Endothelial cell (in vitro differentiated cells): Measurements from ENCODE around the gene PTPN1. TPM values are rescaled to one million over a fixed set of nuclear protein-coding genes. Genes with fewer than 3 reads are reported as not detected.
"Not testable (repeated sequence)": the region's sequence is repeated elsewhere in the genome, so short reads cannot be mapped to it uniquely, and the experiment has no call there.

Source experiments
- DNase-seq: peaks from one replicate; pipeline ENCODE4 v3.0.0; 2021; ENCODE audit warnings: low spot score
- H3K27ac Mint-ChIP-seq: one replicate; pipeline ENCODE4 v1.8.0; 2021; ENCODE audit warnings: mixed read lengths, inconsistent platforms; ENCODE audit not compliant: unreplicated experiment
- H3K27me3 Mint-ChIP-seq: one replicate; pipeline ENCODE4 v1.8.0; 2021; ENCODE audit warnings: mild to moderate bottlenecking, moderate library complexity, mixed read lengths, inconsistent platforms; ENCODE audit not compliant: unreplicated experiment
- H3K36me3 Mint-ChIP-seq: one replicate; pipeline ENCODE4 v1.8.0; 2021; ENCODE audit warnings: mild to moderate bottlenecking, low read depth, mixed read lengths, inconsistent platforms; ENCODE audit not compliant: unreplicated experiment
- H3K4me1 Mint-ChIP-seq: one replicate; pipeline ENCODE4 v1.8.0; 2021; ENCODE audit warnings: mild to moderate bottlenecking, mixed read lengths, inconsistent platforms; ENCODE audit not compliant: unreplicated experiment
- H3K4me3 Mint-ChIP-seq: one replicate; pipeline ENCODE4 v1.8.0; 2021; ENCODE audit warnings: mild to moderate bottlenecking, mixed read lengths, inconsistent platforms; ENCODE audit not compliant: unreplicated experiment
- H3K9me3 Mint-ChIP-seq: one replicate; pipeline ENCODE4 v1.8.0; 2021; ENCODE audit warnings: mixed read lengths, inconsistent platforms; ENCODE audit not compliant: unreplicated experiment
- total RNA-seq: library from RNA; stranded (reverse); fragmentation: NEBNext Ultra II Directional; extraction: Animal tissue kit (Norgen Biotek cat#: 25700); gene quantifications from one replicate; pipeline ENCODE4 v1.2.1, GENCODE V29; 2021; ENCODE audit not compliant: unreplicated experiment
- TF ChIP-seq, protein P1 (sequence below): fragments of 200-600 bp; sonication (generic); IDR thresholded peaks from one replicate; pipeline ENCODE4 v1.5.0; 2021; ENCODE audit warnings: antibody characterized with exemption; ENCODE audit not compliant: unreplicated experiment

The PTPN1 gene
- total RNA-seq, 1 donor from 2014 or later = 46.0 TPM

DNA sequence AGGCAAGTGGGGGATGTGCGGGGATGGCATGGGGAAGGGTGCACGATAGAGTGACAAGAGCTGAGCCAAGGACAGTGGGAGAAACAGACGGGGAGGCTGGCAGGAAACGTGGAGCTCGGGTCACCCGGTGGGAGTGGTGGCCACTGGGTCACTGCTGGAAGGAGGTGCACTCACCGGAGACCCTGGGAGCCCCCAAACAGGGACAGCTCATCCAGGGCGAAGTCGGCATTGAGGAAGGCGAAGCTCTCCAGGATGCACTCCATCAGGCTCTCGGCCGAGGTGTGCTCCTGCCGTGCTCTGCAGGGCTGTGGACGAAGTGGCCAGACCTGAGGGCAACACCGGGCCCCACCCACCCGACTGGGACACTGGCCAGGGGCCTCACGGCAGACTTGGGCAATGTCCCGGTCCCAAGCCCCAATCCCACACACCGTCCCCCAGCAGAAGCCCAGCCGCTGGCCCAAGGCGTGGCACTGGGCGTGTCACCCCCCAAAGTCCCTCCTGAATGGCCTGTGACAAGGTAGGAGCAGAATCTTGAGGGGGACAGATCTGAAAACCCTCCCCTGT lies 87.3 kb downstream of the PTPN1 start:
- DNase-seq = no peak
- no peak overlapping the region for H3K27ac Mint-ChIP-seq
- H3K4me3 Mint-ChIP-seq = no peak overlapping the region
- no peaks in the 10 kb centered on the region for H3K36me3 Mint-ChIP-seq
- no peaks in the 10 kb centered on the region for H3K9me3 Mint-ChIP-seq
- H3K4me1 Mint-ChIP-seq = peaks cover 13% of the 10 kb centered on the region
- H3K27me3 Mint-ChIP-seq = peaks cover 15% of the 10 kb centered on the region
- TF ChIP-seq, protein P1, sequence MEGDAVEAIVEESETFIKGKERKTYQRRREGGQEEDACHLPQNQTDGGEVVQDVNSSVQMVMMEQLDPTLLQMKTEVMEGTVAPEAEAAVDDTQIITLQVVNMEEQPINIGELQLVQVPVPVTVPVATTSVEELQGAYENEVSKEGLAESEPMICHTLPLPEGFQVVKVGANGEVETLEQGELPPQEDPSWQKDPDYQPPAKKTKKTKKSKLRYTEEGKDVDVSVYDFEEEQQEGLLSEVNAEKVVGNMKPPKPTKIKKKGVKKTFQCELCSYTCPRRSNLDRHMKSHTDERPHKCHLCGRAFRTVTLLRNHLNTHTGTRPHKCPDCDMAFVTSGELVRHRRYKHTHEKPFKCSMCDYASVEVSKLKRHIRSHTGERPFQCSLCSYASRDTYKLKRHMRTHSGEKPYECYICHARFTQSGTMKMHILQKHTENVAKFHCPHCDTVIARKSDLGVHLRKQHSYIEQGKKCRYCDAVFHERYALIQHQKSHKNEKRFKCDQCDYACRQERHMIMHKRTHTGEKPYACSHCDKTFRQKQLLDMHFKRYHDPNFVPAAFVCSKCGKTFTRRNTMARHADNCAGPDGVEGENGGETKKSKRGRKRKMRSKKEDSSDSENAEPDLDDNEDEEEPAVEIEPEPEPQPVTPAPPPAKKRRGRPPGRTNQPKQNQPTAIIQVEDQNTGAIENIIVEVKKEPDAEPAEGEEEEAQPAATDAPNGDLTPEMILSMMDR = no peak

DNA sequence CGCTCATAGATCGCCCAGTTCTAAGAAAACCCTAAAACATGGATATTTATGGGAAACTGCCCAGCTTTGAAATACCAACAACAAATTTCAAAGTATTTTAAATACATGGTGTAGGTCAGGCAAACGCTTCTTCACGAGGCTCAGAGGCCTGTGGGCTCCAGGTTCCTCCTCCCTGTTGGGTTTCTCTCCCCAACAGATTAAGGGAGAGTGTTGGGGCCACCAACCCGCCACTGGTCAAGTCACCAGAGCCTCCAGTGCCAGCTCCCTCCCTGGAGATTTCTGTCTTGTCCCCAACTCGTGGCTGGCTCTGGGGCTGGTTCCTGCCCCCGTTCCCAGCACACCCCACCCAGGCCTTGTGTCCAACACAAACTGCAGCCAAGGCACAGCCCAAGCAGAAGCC lies 87.9 kb downstream of the PTPN1 start:
- H3K4me3 Mint-ChIP-seq = no peak overlapping the region
- peaks cover 13% of the 10 kb centered on the region for H3K4me1 Mint-ChIP-seq
- peaks cover 18% of the 10 kb centered on the region for H3K27me3 Mint-ChIP-seq
- no peaks in the 10 kb centered on the region for H3K36me3 Mint-ChIP-seq
- TF ChIP-seq, protein P1 = no peak
- H3K9me3 Mint-ChIP-seq = no peaks in the 10 kb centered on the region
- H3K27ac Mint-ChIP-seq = no peak overlapping the region
- DNase-seq = no peak

DNA sequence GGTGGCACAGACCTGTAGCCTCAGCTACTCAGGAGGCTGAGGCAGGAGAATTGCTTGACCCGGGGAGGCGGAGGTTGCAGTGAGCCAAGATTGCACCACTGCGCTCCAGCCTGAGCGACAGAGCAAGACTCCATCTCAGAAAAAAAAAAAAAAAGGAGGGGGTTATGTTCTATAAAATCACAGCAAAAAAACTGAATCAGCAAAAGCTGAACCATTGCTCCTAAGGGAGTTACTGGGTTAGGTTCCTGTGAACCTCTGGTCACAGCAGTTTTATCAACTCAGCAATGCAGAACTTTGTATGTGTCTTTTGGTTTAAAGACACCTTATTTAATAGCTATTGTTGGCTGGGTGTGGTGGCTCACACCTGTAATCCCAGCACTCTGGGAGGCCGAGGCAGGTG lies 88.6 kb downstream of the PTPN1 start:
- not testable (repeated sequence) for H3K9me3 Mint-ChIP-seq, H3K27ac Mint-ChIP-seq, H3K36me3 Mint-ChIP-seq, DNase-seq, H3K4me3 Mint-ChIP-seq
- Mint-ChIP-seq H3K27me3 (peaks cover 18% of the 10 kb centered on the region), H3K4me1 (peaks cover 13% of the 10 kb centered on the region)

DNA sequence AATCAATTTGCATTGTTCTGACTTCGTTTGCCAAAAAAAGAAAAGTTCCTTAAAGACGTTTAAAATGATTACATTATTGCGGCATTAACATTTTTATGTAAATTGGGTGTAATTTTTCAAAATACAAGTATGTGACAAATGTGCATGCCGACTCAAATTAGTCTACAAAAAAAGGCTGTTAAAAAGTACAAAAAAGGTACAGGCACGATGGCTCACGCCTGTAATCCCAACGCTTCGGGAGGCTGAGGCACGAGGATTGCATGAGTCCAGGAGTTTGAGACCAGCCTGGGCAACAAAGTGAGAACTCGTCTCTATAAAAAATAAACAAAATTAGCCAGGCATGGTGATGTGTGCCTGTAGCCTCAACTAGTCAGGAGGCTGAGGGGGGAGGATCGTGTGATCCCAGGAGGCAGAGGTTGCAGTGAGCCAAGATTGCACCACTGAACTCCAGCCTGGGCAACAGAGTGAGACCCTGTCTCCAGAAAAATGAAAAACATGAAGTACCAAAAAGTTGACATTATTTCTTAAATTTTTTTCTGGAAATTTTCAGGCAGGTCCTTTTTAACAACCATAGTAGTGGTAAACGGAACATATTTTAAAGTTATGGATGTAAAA lies 90.2 kb downstream of the PTPN1 start:
- Mint-ChIP-seq H3K27me3 (peaks cover 19% of the 10 kb centered on the region), H3K9me3 (no peaks in the 10 kb centered on the region), H3K27ac (no peak overlapping the region), H3K4me1 (peaks cover 12% of the 10 kb centered on the region), H3K4me3 (no peak overlapping the region), H3K36me3 (no peaks in the 10 kb centered on the region)
- TF ChIP-seq, protein P1 = no peak
- DNase-seq = no peak

DNA sequence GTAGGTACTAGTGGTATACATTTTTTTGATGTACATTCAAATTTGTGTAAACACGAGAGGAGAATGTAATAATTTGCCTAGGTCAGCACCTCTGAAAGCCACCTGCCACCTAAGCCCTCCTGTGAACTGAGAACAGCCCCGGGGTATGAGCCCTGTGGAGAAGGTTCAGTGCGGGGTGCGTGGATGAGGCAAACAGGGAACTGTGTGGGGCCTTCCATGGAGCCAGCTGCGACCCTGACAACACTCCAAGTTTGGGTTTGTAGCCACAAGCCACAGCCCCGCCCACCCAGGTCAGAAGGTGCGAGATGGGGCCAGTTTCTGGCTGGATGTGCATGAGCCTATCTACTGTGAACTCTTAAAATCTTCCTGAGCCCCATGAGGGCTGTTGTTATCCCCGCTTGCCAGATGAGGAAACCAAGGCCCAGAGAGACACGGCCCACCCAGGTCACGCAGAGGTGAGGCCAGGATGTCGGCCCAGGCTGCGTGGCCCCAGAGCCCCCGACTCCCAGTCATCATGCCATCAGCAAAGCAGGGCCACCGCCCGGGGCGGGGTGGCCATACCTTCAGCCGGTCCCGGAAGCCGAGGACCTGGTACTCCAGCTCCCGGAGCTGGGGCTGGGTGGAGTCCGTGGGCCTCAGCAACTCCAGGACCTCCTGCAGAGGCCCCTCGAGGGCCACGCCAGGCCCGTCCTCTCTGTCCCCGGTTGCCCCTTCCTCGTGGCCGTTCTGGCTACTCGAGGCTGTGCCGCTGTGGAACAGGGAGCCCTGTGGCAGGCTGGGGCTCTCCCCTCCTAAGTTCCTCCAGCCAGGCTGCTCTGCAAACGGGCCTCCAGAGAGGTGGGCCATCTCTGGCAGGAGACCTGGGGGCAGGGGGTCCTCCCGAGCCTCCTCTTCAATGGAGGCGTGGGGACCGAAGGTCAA lies 91.6 kb downstream of the PTPN1 start:
- no peak for DNase-seq
- no peak overlapping the region for H3K4me3 Mint-ChIP-seq

More for the DNA sequence above, 91.6 kb downstream of the PTPN1 start:
- Mint-ChIP-seq H3K4me1 (no peaks in the 10 kb centered on the region), H3K27me3 (peaks cover 13% of the 10 kb centered on the region), H3K9me3 (no peaks in the 10 kb centered on the region), H3K27ac (no peak overlapping the region), H3K36me3 (no peaks in the 10 kb centered on the region)
- TF ChIP-seq, protein P1 = no peak
